WTC11 (cell line): ENCODE measurements around the gene PC.

Source experiments
- CREB1 ChIP-seq: sonication (generic); formaldehyde crosslinking; IDR thresholded peaks from 2 replicates; pipeline ENCODE4 v1.8.0; 2023; ENCODE audit warnings: mild to moderate bottlenecking, missing genetic modification reagents
- CTCF ChIP-seq: fragments of 200-600 bp; IDR thresholded peaks from 2 replicates; pipeline ENCODE4 v1.8.0; 2022; ENCODE audit warnings: antibody characterized with exemption
- ETV6 ChIP-seq: sonication (generic); formaldehyde crosslinking; IDR thresholded peaks from 2 replicates; pipeline ENCODE4 v1.8.1; 2022; ENCODE audit warnings: mild to moderate bottlenecking, missing genetic modification reagents
- HMGXB4 ChIP-seq: sonication (generic); formaldehyde crosslinking; IDR thresholded peaks from 2 replicates; pipeline ENCODE4 v1.8.1; 2023; ENCODE audit warnings: mild to moderate bottlenecking, moderate library complexity, missing genetic modification reagents
- IRF2 ChIP-seq: sonication (generic); formaldehyde crosslinking; IDR thresholded peaks from 2 replicates; pipeline ENCODE4 v1.8.0; 2022; ENCODE audit warnings: low read depth, missing genetic modification reagents, borderline replicate concordance
- MAX ChIP-seq: sonication (generic); formaldehyde crosslinking; IDR thresholded peaks from 2 replicates; pipeline ENCODE4 v1.8.0; 2022; ENCODE audit warnings: mild to moderate bottlenecking, missing genetic modification reagents
- NR2C2 ChIP-seq: sonication (generic); formaldehyde crosslinking; IDR thresholded peaks from 2 replicates; pipeline ENCODE4 v1.8.0; 2022; ENCODE audit warnings: mild to moderate bottlenecking, missing genetic modification reagents
- NR3C1 ChIP-seq: sonication (generic); formaldehyde crosslinking; conservative IDR thresholded peaks from 2 replicates; pipeline ENCODE4 v1.8.1; 2023; ENCODE audit warnings: low read depth, mild to moderate bottlenecking, missing genetic modification reagents
- SP1 ChIP-seq: sonication (generic); formaldehyde crosslinking; conservative IDR thresholded peaks from 2 replicates; pipeline ENCODE4 v1.8.1; 2022; ENCODE audit warnings: missing genetic modification reagents
- TCF7 ChIP-seq: sonication (generic); formaldehyde crosslinking; IDR thresholded peaks from 2 replicates; pipeline ENCODE4 v1.8.0; 2022; ENCODE audit warnings: mild to moderate bottlenecking, low read depth, missing genetic modification reagents, moderate library complexity
- TEAD4 ChIP-seq: sonication (generic); formaldehyde crosslinking; IDR thresholded peaks from 2 replicates; pipeline ENCODE4 v1.8.0; 2022; ENCODE audit warnings: mild to moderate bottlenecking, missing genetic modification reagents
- USF2 ChIP-seq: sonication (generic); formaldehyde crosslinking; IDR thresholded peaks from 2 replicates; pipeline ENCODE4 v1.8.1; 2023; ENCODE audit warnings: mild to moderate bottlenecking, missing genetic modification reagents, moderate library complexity
- ZNF138 ChIP-seq: sonication (generic); formaldehyde crosslinking; conservative IDR thresholded peaks from 2 replicates; pipeline ENCODE4 v1.8.1; 2022; ENCODE audit warnings: mild to moderate bottlenecking, moderate library complexity, missing genetic modification reagents

- no peak for TF ChIP-seq CTCF
- no peak for TF ChIP-seq SP1 (CRISPR knock-in tag)
- TF ChIP-seq MAX (CRISPR knock-in tag) = peak; percentile 42; the same call in 1 of the 2 replicates
- TF ChIP-seq NR3C1 = no peak
- no peak for TF ChIP-seq HMGXB4 (CRISPR knock-in tag)
- TF ChIP-seq ZNF138 (CRISPR knock-in tag) = no peak
- no peak for TF ChIP-seq NR2C2 (CRISPR knock-in tag)
- TF ChIP-seq CREB1 = no peak
- no peak for TF ChIP-seq TEAD4 (CRISPR knock-in tag)
- no peak for TF ChIP-seq ETV6 (CRISPR knock-in tag)
- TF ChIP-seq TCF7 = no peak
- TF ChIP-seq USF2 (CRISPR knock-in tag) = no peak
- no peak for TF ChIP-seq IRF2
These were observed 97.7 kb downstream of the PC start for GRCh38 chr11:66860449-66860831.
